HL-60 (cell line): ENCODE results near the gene LCE6A.

Experiments
- DNase-seq, 2 experiments: peaks; one replicate each; pipeline ENCODE4 v3.0.0-alpha.2; 2010 to 2020; ENCODE audit warnings: low read depth in 1 of 2, low spot score in 1 of 2
- H3K27ac ChIP-seq: fragments of 250-450 bp; sonication (Bioruptor Pico); replicated peaks from 2 replicates; pipeline ENCODE4 v1.5.1; 2020; ENCODE audit warnings: mild to moderate bottlenecking, moderate library complexity
- H3K27me3 ChIP-seq: fragments of 250-450 bp; sonication (Bioruptor Pico); 2 replicates; pipeline ENCODE4 v1.5.1; 2021; ENCODE audit warnings: mild to moderate bottlenecking, moderate library complexity; ENCODE audit not compliant: insufficient read depth, poor library complexity, severe bottlenecking
- H3K4me3 ChIP-seq: replicated peaks from 2 replicates; pipeline ENCODE4 v1.5.1; 2011; ENCODE audit warnings: mild to moderate bottlenecking, control low read depth, low read length; ENCODE audit not compliant: insufficient read depth
- CTCF ChIP-seq: IDR thresholded peaks from one replicate; pipeline ENCODE4 v1.5.1; 2011; ENCODE audit warnings: low read length, control low read depth, inconsistent platforms; ENCODE audit not compliant: insufficient read depth
- GABPA ChIP-seq: IDR thresholded peaks from 2 replicates; pipeline ENCODE4 v1.6.1; 2012; ENCODE audit warnings: low read depth
- POLR2AphosphoS5 ChIP-seq: IDR thresholded peaks from 2 replicates; pipeline ENCODE4 v1.6.1; 2012; ENCODE audit warnings: low read depth
- REST ChIP-seq: IDR thresholded peaks from 2 replicates; pipeline ENCODE4 v1.6.1; 2012; ENCODE audit warnings: low read depth; ENCODE audit not compliant: insufficient replicate concordance
- SPI1 ChIP-seq: IDR thresholded peaks from 2 replicates; pipeline ENCODE4 v1.6.1; 2012; ENCODE audit warnings: low read depth, mild to moderate bottlenecking, borderline replicate concordance

LCE6A gene

DNA sequence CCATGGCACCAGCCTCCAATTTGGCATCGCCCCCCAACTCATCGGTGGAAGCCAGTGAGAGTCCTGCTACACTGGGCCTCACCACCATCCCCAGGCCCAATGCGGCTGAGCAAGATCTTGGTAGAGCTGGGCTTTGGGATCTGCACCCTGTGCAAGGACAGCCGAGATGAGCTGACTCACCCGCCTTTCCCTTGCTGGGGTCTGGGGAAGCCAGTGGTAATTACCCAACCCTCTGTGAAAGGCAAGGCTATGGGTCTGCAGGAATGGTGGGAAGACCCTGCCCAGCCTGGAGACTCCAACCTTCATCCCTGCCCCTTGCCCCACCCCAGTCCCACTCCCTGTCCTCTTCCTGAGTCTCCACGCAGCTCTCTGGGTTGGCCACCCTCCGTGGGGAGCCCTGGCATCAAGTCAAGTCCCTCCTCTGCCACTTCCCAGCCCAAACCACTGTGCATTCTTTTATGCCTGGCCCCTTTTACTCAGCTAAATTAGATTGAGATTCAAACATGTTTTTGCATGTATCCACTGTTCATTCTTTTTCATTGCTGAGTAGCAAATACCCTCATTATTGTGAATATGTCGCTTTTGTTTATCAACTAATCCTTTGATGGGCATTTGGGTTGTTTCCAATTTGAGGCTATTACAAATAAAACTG, 44.2 kb downstream of the LCE6A start:
- H3K27me3 ChIP-seq: peaks cover 10% of the 10 kb centered on the region
- DNase-seq: no peak
- H3K27ac ChIP-seq: no peak overlapping the region
- TF ChIP-seq GABPA (no peak), CTCF (no peak), REST (no peak), POLR2AphosphoS5 (no peak), SPI1 (no peak)
- no peak overlapping the region for H3K4me3 ChIP-seq

DNA sequence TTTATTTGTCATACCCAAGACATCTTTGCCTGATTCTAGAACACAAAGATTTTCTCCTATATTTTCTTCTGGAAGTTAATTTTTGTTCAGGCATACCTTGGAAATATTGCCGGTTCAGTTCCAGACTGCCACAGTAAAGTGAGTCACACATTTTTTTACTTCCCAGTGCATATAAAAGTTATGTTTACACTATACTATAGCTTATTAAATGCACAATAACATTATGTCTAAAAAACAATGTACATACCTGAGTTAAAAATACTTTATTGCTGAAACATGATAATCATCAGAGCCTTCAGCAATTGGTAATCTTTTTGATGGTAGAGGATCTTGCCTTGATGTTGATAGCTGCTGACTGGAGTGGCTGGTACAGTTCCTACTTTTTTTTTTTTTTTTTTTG, 45.5 kb downstream of the LCE6A start:
- TF ChIP-seq CTCF (no peak), POLR2AphosphoS5 (no peak), REST (no peak), SPI1 (no peak), GABPA (no peak)
- no peak overlapping the region for H3K4me3 ChIP-seq
- no peak for DNase-seq
- H3K27ac ChIP-seq: no peak overlapping the region
- peaks cover 12% of the 10 kb centered on the region for H3K27me3 ChIP-seq
